Prostate gland (tissue), 2 donors: ENCODE measurements around the gene ABHD2.

Source experiments
- CTCF ChIP-seq, 4 experiments: fragments of 200-600 bp in 2 of 4; fragments of 450-650 bp in 2 of 4; sonication (generic) in 2 of 4; IDR thresholded peaks; 1 replicate in 3 of 4; 2 replicates in 1 of 4; pipeline ENCODE4 v1.5.1; 2016 to 2019; ENCODE audit warnings: antibody characterized with exemption in 4 of 4, mild to moderate bottlenecking in 2 of 4, moderate library complexity in 2 of 4
- POLR2A ChIP-seq: fragments of 450-650 bp; IDR thresholded peaks from one replicate; pipeline ENCODE4 v1.6.1; 2016; ENCODE audit warnings: antibody characterized with exemption, mild to moderate bottlenecking
- POLR2AphosphoS5 ChIP-seq: sonication (generic); formaldehyde crosslinking; IDR thresholded peaks from one replicate; pipeline ENCODE4 v1.6.1; 2017; ENCODE audit warnings: antibody characterized with exemption

DNA sequence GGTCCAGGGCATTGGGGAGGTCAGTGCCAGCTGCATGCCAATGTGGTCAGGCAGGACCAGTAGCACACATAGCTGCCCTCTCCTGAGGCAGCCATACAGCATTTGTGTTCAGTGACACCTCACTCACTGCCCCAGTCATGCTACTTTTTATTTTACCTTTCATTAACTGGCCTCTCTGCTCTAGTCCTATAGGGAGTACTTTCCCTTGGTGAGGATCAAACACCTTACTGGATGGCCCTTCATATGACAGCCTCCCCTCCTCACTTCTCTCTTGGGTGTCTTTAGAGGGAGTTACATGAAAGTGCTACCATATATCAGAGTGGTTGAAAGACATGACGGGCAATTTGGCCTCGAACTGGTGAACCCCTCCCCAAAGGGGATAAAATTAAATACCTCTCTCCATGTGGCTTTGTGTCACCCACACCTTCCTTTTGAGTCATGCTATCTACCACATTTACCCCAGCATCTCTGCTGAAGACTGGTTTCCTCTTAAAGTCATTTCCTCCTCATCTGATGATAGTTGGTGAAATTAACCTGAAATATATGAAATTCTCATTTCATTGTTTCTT lies 115.5 kb downstream of the ABHD2 start:
- TF ChIP-seq CTCF (IDR thresholded peaks at IDR 0.05): no peak
- no peak for TF ChIP-seq POLR2AphosphoS5
- no peak for TF ChIP-seq POLR2A
